ENCODE measurements around the gene SOHLH2. TPM values are rescaled to one million over a fixed set of nuclear protein-coding genes. Genes with fewer than 3 reads are reported as not detected.

SOHLH2 gene
- total RNA-seq, 4 donors from 2014 or later, result 0.13 TPM; not detected in 3

- intact Hi-C loops (cut with DNase I), result no loop called here
- H3K4me3 ChIP-seq (replicated peaks in 1 of 3), result no peak overlapping the region
- no peak overlapping the region for H3K27ac ChIP-seq
- H3K4me1 ChIP-seq, result no peaks in the 10 kb centered on the region
- H3K9me3 ChIP-seq, result no peaks in the 10 kb centered on the region
- no peak for DNase-seq
- TF ChIP-seq POLR2A (IDR thresholded peaks at IDR 0.05) (no peak), CTCF (IDR thresholded peaks at IDR 0.05) (no peak)
- H3K27me3 ChIP-seq, result no peaks in the 10 kb centered on the region
- no peaks in the 10 kb centered on the region for H3K36me3 ChIP-seq
These were observed 37.2 kb upstream of the SOHLH2 start for GRCh38 chr13:36251526-36251925.

GRCh38 chr13:36251017-36251416 is 36.7 kb upstream of the SOHLH2 start:
- H3K4me1 ChIP-seq, result no peaks in the 10 kb centered on the region
- H3K9me3 ChIP-seq, result no peaks in the 10 kb centered on the region
- H3K36me3 ChIP-seq, result no peaks in the 10 kb centered on the region
- no peaks in the 10 kb centered on the region for H3K27me3 ChIP-seq
- DNase-seq, result no peak
- no peak overlapping the region for H3K4me3 ChIP-seq (replicated peaks in 1 of 3)
- TF ChIP-seq CTCF (IDR thresholded peaks at IDR 0.05) (no peak), POLR2A (IDR thresholded peaks at IDR 0.05) (no peak)
- 87% methylated on average over 4 of the region's 4 CpGs for WGBS, 2 donors
- no peak overlapping the region for H3K27ac ChIP-seq
- intact Hi-C loops (cut with DNase I), result no loop called here

- intact Hi-C loops (cut with DNase I), result no loop called here
- TF ChIP-seq POLR2A (IDR thresholded peaks at IDR 0.05) (no peak), CTCF (IDR thresholded peaks at IDR 0.05) (no peak)
These were observed 34.3 kb upstream of the SOHLH2 start for GRCh38 chr13:36248700-36249099.

GRCh38 chr13:36244990-36245389 is 30.6 kb upstream of the SOHLH2 start:
- intact Hi-C loops (cut with DNase I), result no loop called here
- WGBS, 2 donors, result 69 to 86% methylated on average over 1 of the region's 1 CpG
- Histone ChIP-seq H3K27ac (no peak overlapping the region), H3K27me3 (no peaks in the 10 kb centered on the region), H3K36me3 (no peaks in the 10 kb centered on the region), H3K4me1 (no peaks in the 10 kb centered on the region), H3K9me3 (no peaks in the 10 kb centered on the region), H3K4me3 (replicated peaks in 1 of 3) (no peak overlapping the region)
- TF ChIP-seq CTCF (IDR thresholded peaks at IDR 0.05) (no peak), POLR2A (IDR thresholded peaks at IDR 0.05) (no peak)
- no peak for DNase-seq

More at GRCh38 chr13:36248700-36249099, 34.3 kb upstream of the SOHLH2 start:
- Histone ChIP-seq H3K4me1 (no peaks in the 10 kb centered on the region), H3K27ac (no peak overlapping the region), H3K36me3 (no peaks in the 10 kb centered on the region), H3K4me3 (replicated peaks in 1 of 3) (no peak overlapping the region), H3K9me3 (no peaks in the 10 kb centered on the region), H3K27me3 (no peaks in the 10 kb centered on the region)
- no peak for DNase-seq

- Histone ChIP-seq H3K27ac (no peak overlapping the region), H3K27me3 (no peaks in the 10 kb centered on the region), H3K9me3 (no peaks in the 10 kb centered on the region), H3K4me1 (no peaks in the 10 kb centered on the region), H3K36me3 (no peaks in the 10 kb centered on the region), H3K4me3 (replicated peaks in 1 of 3) (no peak overlapping the region)
- DNase-seq, result no peak
- TF ChIP-seq POLR2A (IDR thresholded peaks at IDR 0.05), result no peak
- TF ChIP-seq CTCF (IDR thresholded peaks at IDR 0.05), result no peak
- intact Hi-C loops (cut with DNase I), result no loop called here
- 96% methylated on average over 2 of the region's 2 CpGs for WGBS, 2 donors
These were observed 29.7 kb upstream of the SOHLH2 start for GRCh38 chr13:36244073-36244472.
